ENCODE results near the gene BMP7. TPM values are rescaled to one million over a fixed set of nuclear protein-coding genes. Genes with fewer than 3 reads are reported as not detected.

Gene BMP7
- total RNA-seq, 1 donor from 2014 or later = 0.21 TPM

GRCh38 chr20:57212534-57213276, 53.7 kb downstream of the BMP7 start:
- intact Hi-C loops (cut with micrococcal nuclease) = no loop called here
- H3K27me3 Mint-ChIP-seq (ENCODE audit: insufficient read depth) = peaks cover 5% of the 10 kb centered on the region
- H3K4me3 Mint-ChIP-seq = no peak overlapping the region
- DNase-seq (ENCODE audit: low spot score) = no peak
- no peak overlapping the region for H3K27ac Mint-ChIP-seq
- no peaks in the 10 kb centered on the region for H3K9me3 Mint-ChIP-seq
- no peaks in the 10 kb centered on the region for H3K4me1 Mint-ChIP-seq (ENCODE audit: low read depth)
- H3K36me3 Mint-ChIP-seq (ENCODE audit: low read depth) = no peaks in the 10 kb centered on the region

GRCh38 chr20:57211908-57212533, 54.4 kb downstream of the BMP7 start:
- Mint-ChIP-seq H3K9me3 (peaks cover under 1% of the 10 kb centered on the region), H3K27ac (no peak overlapping the region), H3K27me3 (ENCODE audit: insufficient read depth) (peaks cover 5% of the 10 kb centered on the region), H3K4me1 (ENCODE audit: low read depth) (no peaks in the 10 kb centered on the region), H3K4me3 (no peak overlapping the region), H3K36me3 (ENCODE audit: low read depth) (no peaks in the 10 kb centered on the region)
- DNase-seq (ENCODE audit: low spot score) = no peak
- intact Hi-C loops (cut with micrococcal nuclease) = no loop called here

- no peak overlapping the region for H3K4me3 Mint-ChIP-seq
- no peaks in the 10 kb centered on the region for H3K4me1 Mint-ChIP-seq (ENCODE audit: low read depth)
- no peak overlapping the region for H3K27ac Mint-ChIP-seq
- DNase-seq (ENCODE audit: low spot score) = no peak
- H3K36me3 Mint-ChIP-seq (ENCODE audit: low read depth) = no peaks in the 10 kb centered on the region
- H3K27me3 Mint-ChIP-seq (ENCODE audit: insufficient read depth) = peaks cover 5% of the 10 kb centered on the region
- peaks cover 2% of the 10 kb centered on the region for H3K9me3 Mint-ChIP-seq
- intact Hi-C loops (cut with micrococcal nuclease) = no loop called here
These were observed 55.0 kb downstream of the BMP7 start for GRCh38 chr20:57211406-57211805.

GRCh38 chr20:57210911-57211280, 55.5 kb downstream of the BMP7 start:
- Mint-ChIP-seq H3K27ac (no peak overlapping the region), H3K27me3 (ENCODE audit: insufficient read depth) (peaks cover 5% of the 10 kb centered on the region)
- intact Hi-C loops (cut with micrococcal nuclease) = no loop called here

GRCh38 chr20:57210054-57210910, 56.2 kb downstream of the BMP7 start:
- no peaks in the 10 kb centered on the region for H3K4me1 Mint-ChIP-seq (ENCODE audit: low read depth)
- DNase-seq (ENCODE audit: low spot score) = no peak
- H3K36me3 Mint-ChIP-seq (ENCODE audit: low read depth) = no peaks in the 10 kb centered on the region
- intact Hi-C loops (cut with micrococcal nuclease) = no loop called here
- peaks cover 2% of the 10 kb centered on the region for H3K9me3 Mint-ChIP-seq
- no peak overlapping the region for H3K4me3 Mint-ChIP-seq
- peaks cover 8% of the 10 kb centered on the region for H3K27me3 Mint-ChIP-seq (ENCODE audit: insufficient read depth)
- H3K27ac Mint-ChIP-seq = no peak overlapping the region

More at GRCh38 chr20:57210911-57211280, 55.5 kb downstream of the BMP7 start:
- no peaks in the 10 kb centered on the region for H3K36me3 Mint-ChIP-seq (ENCODE audit: low read depth)
- no peaks in the 10 kb centered on the region for H3K4me1 Mint-ChIP-seq (ENCODE audit: low read depth)
- H3K9me3 Mint-ChIP-seq = peaks cover 2% of the 10 kb centered on the region
- no peak for DNase-seq (ENCODE audit: low spot score)
- H3K4me3 Mint-ChIP-seq = no peak overlapping the region

GRCh38 chr20:57209413-57209812, 57.0 kb downstream of the BMP7 start:
- H3K4me3 Mint-ChIP-seq = no peak overlapping the region
- peaks cover 8% of the 10 kb centered on the region for H3K27me3 Mint-ChIP-seq (ENCODE audit: insufficient read depth)
- DNase-seq (ENCODE audit: low spot score) = no peak
- peaks cover 2% of the 10 kb centered on the region for H3K9me3 Mint-ChIP-seq
- intact Hi-C loops (cut with micrococcal nuclease) = no loop called here
- H3K4me1 Mint-ChIP-seq (ENCODE audit: low read depth) = no peaks in the 10 kb centered on the region
- no peaks in the 10 kb centered on the region for H3K36me3 Mint-ChIP-seq (ENCODE audit: low read depth)
- no peak overlapping the region for H3K27ac Mint-ChIP-seq

- DNase-seq (ENCODE audit: low spot score) = no peak
- intact Hi-C loops (cut with micrococcal nuclease) = no loop called here
- H3K9me3 Mint-ChIP-seq = peaks cover 2% of the 10 kb centered on the region
- H3K27me3 Mint-ChIP-seq (ENCODE audit: insufficient read depth) = peaks cover 10% of the 10 kb centered on the region
- no peaks in the 10 kb centered on the region for H3K4me1 Mint-ChIP-seq (ENCODE audit: low read depth)
- H3K4me3 Mint-ChIP-seq = no peak overlapping the region
- no peak overlapping the region for H3K27ac Mint-ChIP-seq
- no peaks in the 10 kb centered on the region for H3K36me3 Mint-ChIP-seq (ENCODE audit: low read depth)
These were observed 58.2 kb downstream of the BMP7 start for GRCh38 chr20:57208198-57208597.

GRCh38 chr20:57207251-57207650, 59.2 kb downstream of the BMP7 start:
- Mint-ChIP-seq H3K36me3 (ENCODE audit: low read depth) (no peaks in the 10 kb centered on the region), H3K27me3 (ENCODE audit: insufficient read depth) (peaks cover 11% of the 10 kb centered on the region), H3K27ac (no peak overlapping the region), H3K4me1 (ENCODE audit: low read depth) (no peaks in the 10 kb centered on the region), H3K4me3 (no peak overlapping the region), H3K9me3 (peaks cover 2% of the 10 kb centered on the region)
- intact Hi-C loops (cut with micrococcal nuclease) = no loop called here
- no peak for DNase-seq (ENCODE audit: low spot score)

GRCh38 chr20:57205606-57206219, 60.7 kb downstream of the BMP7 start:
- Mint-ChIP-seq H3K27ac (no peak overlapping the region), H3K4me1 (ENCODE audit: low read depth) (no peaks in the 10 kb centered on the region), H3K27me3 (ENCODE audit: insufficient read depth) (peaks cover 9% of the 10 kb centered on the region), H3K4me3 (no peak overlapping the region), H3K9me3 (peaks cover 2% of the 10 kb centered on the region), H3K36me3 (ENCODE audit: low read depth) (no peaks in the 10 kb centered on the region)
- DNase-seq (ENCODE audit: low spot score) = no peak
- intact Hi-C loops (cut with micrococcal nuclease) = no loop called here

GRCh38 chr20:57203986-57204385, 62.5 kb downstream of the BMP7 start:
- H3K27me3 Mint-ChIP-seq (ENCODE audit: insufficient read depth) = peaks cover 9% of the 10 kb centered on the region
- no peaks in the 10 kb centered on the region for H3K36me3 Mint-ChIP-seq (ENCODE audit: low read depth)
- no peak overlapping the region for H3K27ac Mint-ChIP-seq
- no peak for DNase-seq (ENCODE audit: low spot score)
- H3K9me3 Mint-ChIP-seq = peaks cover 2% of the 10 kb centered on the region
- no peaks in the 10 kb centered on the region for H3K4me1 Mint-ChIP-seq (ENCODE audit: low read depth)
- no peak overlapping the region for H3K4me3 Mint-ChIP-seq
- intact Hi-C loops (cut with micrococcal nuclease) = no loop called here

GRCh38 chr20:57203204-57203603, 63.2 kb downstream of the BMP7 start:
- intact Hi-C loops (cut with micrococcal nuclease) = no loop called here
- no peaks in the 10 kb centered on the region for H3K36me3 Mint-ChIP-seq (ENCODE audit: low read depth)

GRCh38 chr20:57202309-57202708, 64.1 kb downstream of the BMP7 start:
- intact Hi-C loops (cut with micrococcal nuclease) = no loop called here
- no peaks in the 10 kb centered on the region for H3K36me3 Mint-ChIP-seq (ENCODE audit: low read depth)
- DNase-seq (ENCODE audit: low spot score) = no peak
- no peak overlapping the region for H3K27ac Mint-ChIP-seq
- no peaks in the 10 kb centered on the region for H3K4me1 Mint-ChIP-seq (ENCODE audit: low read depth)
- peaks cover 2% of the 10 kb centered on the region for H3K9me3 Mint-ChIP-seq
- H3K4me3 Mint-ChIP-seq = no peak overlapping the region
- H3K27me3 Mint-ChIP-seq (ENCODE audit: insufficient read depth) = peaks cover 9% of the 10 kb centered on the region

More at GRCh38 chr20:57203204-57203603, 63.2 kb downstream of the BMP7 start:
- Mint-ChIP-seq H3K27ac (no peak overlapping the region), H3K4me1 (ENCODE audit: low read depth) (no peaks in the 10 kb centered on the region), H3K9me3 (peaks cover 2% of the 10 kb centered on the region), H3K4me3 (no peak overlapping the region), H3K27me3 (ENCODE audit: insufficient read depth) (peaks cover 9% of the 10 kb centered on the region)
- no peak for DNase-seq (ENCODE audit: low spot score)
